Measurements from ENCODE around the gene GPR39.

DNA sequence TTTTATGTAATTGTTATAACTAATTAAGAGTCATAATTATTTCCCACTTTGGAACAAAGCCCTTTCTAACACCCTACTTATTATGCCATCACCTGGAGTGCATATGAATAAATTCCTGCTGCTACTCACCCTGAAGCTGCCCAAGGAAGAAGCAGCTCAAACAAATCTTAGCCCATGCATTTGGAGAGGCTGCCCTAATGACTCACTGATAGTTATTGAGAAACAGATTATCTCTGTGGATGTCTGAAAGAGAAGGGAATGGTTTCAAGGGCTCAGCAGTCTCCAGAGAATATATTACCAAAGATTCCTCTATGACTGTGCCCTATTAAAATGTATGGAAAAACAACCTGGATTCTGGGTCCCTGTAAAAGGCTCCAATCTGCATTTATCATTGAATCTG lies 81.0 kb downstream of the GPR39 start:
- TF ChIP-seq EZH2 (optimal IDR thresholded peaks at IDR 0.05; ENCODE audit: low read depth, low read length), result no peak
- TF ChIP-seq, protein P1, sequence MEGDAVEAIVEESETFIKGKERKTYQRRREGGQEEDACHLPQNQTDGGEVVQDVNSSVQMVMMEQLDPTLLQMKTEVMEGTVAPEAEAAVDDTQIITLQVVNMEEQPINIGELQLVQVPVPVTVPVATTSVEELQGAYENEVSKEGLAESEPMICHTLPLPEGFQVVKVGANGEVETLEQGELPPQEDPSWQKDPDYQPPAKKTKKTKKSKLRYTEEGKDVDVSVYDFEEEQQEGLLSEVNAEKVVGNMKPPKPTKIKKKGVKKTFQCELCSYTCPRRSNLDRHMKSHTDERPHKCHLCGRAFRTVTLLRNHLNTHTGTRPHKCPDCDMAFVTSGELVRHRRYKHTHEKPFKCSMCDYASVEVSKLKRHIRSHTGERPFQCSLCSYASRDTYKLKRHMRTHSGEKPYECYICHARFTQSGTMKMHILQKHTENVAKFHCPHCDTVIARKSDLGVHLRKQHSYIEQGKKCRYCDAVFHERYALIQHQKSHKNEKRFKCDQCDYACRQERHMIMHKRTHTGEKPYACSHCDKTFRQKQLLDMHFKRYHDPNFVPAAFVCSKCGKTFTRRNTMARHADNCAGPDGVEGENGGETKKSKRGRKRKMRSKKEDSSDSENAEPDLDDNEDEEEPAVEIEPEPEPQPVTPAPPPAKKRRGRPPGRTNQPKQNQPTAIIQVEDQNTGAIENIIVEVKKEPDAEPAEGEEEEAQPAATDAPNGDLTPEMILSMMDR (IDR thresholded peaks at IDR 0.05; ENCODE audit: low read length), result no peak
